ENCODE measurements around the gene SFTPB.

GRCh38 chr2:85648619-85649018 is 19.4 kb downstream of the SFTPB start:
- TF ChIP-seq POLR2AphosphoS5 (IDR thresholded peaks at IDR 0.05; ENCODE audit: borderline replicate concordance, low read depth, low read length) (no peak), EZH2 (IDR thresholded peaks at IDR 0.05) (no peak), FOXP2 (optimal IDR thresholded peaks at IDR 0.05; ENCODE audit: control extremely low read depth, extremely low read length, insufficient read depth) (no peak)

Data from SK-N-MC (cell line).